H9 (cell line): ENCODE data around the gene TYMP. TPM values are rescaled to one million over a fixed set of nuclear protein-coding genes. Genes with fewer than 3 reads are reported as not detected.

Source experiments
- DNase-seq: peaks from one replicate; pipeline ENCODE4 v3.0.0-alpha.2; 2017
- H2AFZ ChIP-seq: one replicate; pipeline ENCODE4 v1.6.1; 2013; ENCODE audit warnings: mild to moderate bottlenecking, low read length, control low read depth, moderate library complexity
- H2AK5ac ChIP-seq: 2 replicates; pipeline ENCODE4 v1.6.1; 2013; ENCODE audit warnings: low read length, control low read depth, mixed read lengths; ENCODE audit not compliant: insufficient read length
- H2BK120ac ChIP-seq: one replicate; pipeline ENCODE4 v1.6.1; 2013; ENCODE audit warnings: low read depth, mild to moderate bottlenecking, low read length, control low read depth, inconsistent platforms; ENCODE audit not compliant: poor library complexity, severe bottlenecking
- H2BK12ac ChIP-seq: 2 replicates; pipeline ENCODE4 v1.6.1; 2013; ENCODE audit warnings: low read length, control low read depth, mixed read lengths, low read depth; ENCODE audit not compliant: insufficient read length
- H2BK15ac ChIP-seq: 2 replicates; pipeline ENCODE4 v1.6.1; 2013; ENCODE audit warnings: low read depth, low read length, control low read depth
- H2BK20ac ChIP-seq: one replicate; pipeline ENCODE4 v1.6.1; 2013; ENCODE audit warnings: low read depth, mild to moderate bottlenecking, low read length, control low read depth, inconsistent platforms; ENCODE audit not compliant: poor library complexity, severe bottlenecking
- H2BK5ac ChIP-seq: 2 replicates; pipeline ENCODE4 v1.6.1; 2013; ENCODE audit warnings: low read length, control low read depth, mixed read lengths; ENCODE audit not compliant: insufficient read length
- H3K14ac ChIP-seq: 2 replicates; pipeline ENCODE4 v1.6.1; 2013; ENCODE audit warnings: low read length, control low read depth; ENCODE audit not compliant: insufficient read depth
- H3K18ac ChIP-seq: 2 replicates; pipeline ENCODE4 v1.6.1; 2013; ENCODE audit warnings: low read depth, mild to moderate bottlenecking, mixed read lengths, low read length, control low read depth; ENCODE audit not compliant: insufficient read length
- H3K23ac ChIP-seq: 2 replicates; pipeline ENCODE4 v1.6.1; 2013; ENCODE audit warnings: low read length, control low read depth, mixed read lengths, low read depth; ENCODE audit not compliant: insufficient read length
- H3K23me2 ChIP-seq: 2 replicates; pipeline ENCODE4 v1.6.1; 2013; ENCODE audit warnings: low read depth, mild to moderate bottlenecking, mixed read lengths, low read length, control low read depth; ENCODE audit not compliant: insufficient read length, poor library complexity, severe bottlenecking
- H3K27ac ChIP-seq: 2 replicates; pipeline ENCODE4 v1.5.1; 2013; ENCODE audit warnings: low read length, control low read depth, mixed read lengths, low read depth; ENCODE audit not compliant: insufficient read length
- H3K27me3 ChIP-seq: 2 replicates; pipeline ENCODE4 v1.6.1; 2013; ENCODE audit warnings: low read length, control low read depth, inconsistent platforms; ENCODE audit not compliant: insufficient read depth
- H3K4ac ChIP-seq: 2 replicates; pipeline ENCODE4 v1.6.1; 2013; ENCODE audit warnings: low read depth, mild to moderate bottlenecking, control low read depth, inconsistent platforms, low read length, moderate library complexity
- H3K4me1 ChIP-seq: 2 replicates; pipeline ENCODE4 v1.6.1; 2013; ENCODE audit warnings: low read length, control low read depth, inconsistent platforms; ENCODE audit not compliant: insufficient read depth
- H3K4me2 ChIP-seq: 2 replicates; pipeline ENCODE4 v1.6.1; 2013; ENCODE audit warnings: low read length, control low read depth, mixed read lengths; ENCODE audit not compliant: insufficient read length, insufficient read depth
- H3K56ac ChIP-seq: 2 replicates; pipeline ENCODE4 v1.6.1; 2013; ENCODE audit warnings: low read depth, mild to moderate bottlenecking, mixed read lengths, low read length, control low read depth; ENCODE audit not compliant: insufficient read length
- H3K79me1 ChIP-seq: 2 replicates; pipeline ENCODE4 v1.6.1; 2013; ENCODE audit warnings: low read depth, mild to moderate bottlenecking, moderate library complexity, low read length, control low read depth, inconsistent platforms; ENCODE audit not compliant: insufficient read depth, poor library complexity, severe bottlenecking
- H3K79me2 ChIP-seq: 2 replicates; pipeline ENCODE4 v1.6.1; 2013; ENCODE audit warnings: low read length, control low read depth, inconsistent platforms; ENCODE audit not compliant: insufficient read depth
- H3K9ac ChIP-seq: 2 replicates; pipeline ENCODE4 v1.6.1; 2013; ENCODE audit warnings: low read length, control low read depth, mixed read lengths; ENCODE audit not compliant: insufficient read length; ENCODE audit errors: extremely low read depth
- H3K9me3 ChIP-seq: one replicate; pipeline ENCODE4 v1.6.1; 2013; ENCODE audit warnings: low read depth, low read length, inconsistent platforms; ENCODE audit not compliant: control insufficient read depth
- H3T11ph ChIP-seq: one replicate; pipeline ENCODE4 v1.6.1; 2013; ENCODE audit warnings: mild to moderate bottlenecking, low read length, control low read depth, inconsistent platforms
- H4K20me1 ChIP-seq: one replicate; pipeline ENCODE4 v1.6.1; 2013; ENCODE audit not compliant: control insufficient read depth, insufficient read length, insufficient read depth
- H4K5ac ChIP-seq: 2 replicates; pipeline ENCODE4 v1.6.1; 2013; ENCODE audit warnings: low read depth, mild to moderate bottlenecking, mixed read lengths, low read length, control low read depth; ENCODE audit not compliant: insufficient read length
- H4K8ac ChIP-seq: replicated peaks from 2 replicates; pipeline ENCODE4 v1.6.1; 2013; ENCODE audit warnings: low read length, control low read depth, mixed read lengths, low read depth; ENCODE audit not compliant: insufficient read length
- H4K91ac ChIP-seq: 2 replicates; pipeline ENCODE4 v1.6.1; 2013; ENCODE audit warnings: low read depth, mild to moderate bottlenecking, moderate library complexity, mixed read lengths, low read length, control low read depth; ENCODE audit not compliant: insufficient read length
- H3K27ac Mint-ChIP-seq, 3 experiments: 2 replicates in 2 of 3; 3 replicates in 1 of 3; pipeline ENCODE4 v1.8.0; 2020 to 2021; ENCODE audit warnings: mixed read lengths in 3 of 3, mild to moderate bottlenecking in 1 of 3, moderate library complexity in 1 of 3
- H3K27me3 Mint-ChIP-seq: 2 replicates; pipeline ENCODE4 v1.8.0; 2021; ENCODE audit warnings: low read depth, mild to moderate bottlenecking, moderate library complexity, mixed read lengths
- H3K36me3 Mint-ChIP-seq, 3 experiments: 2 replicates in 2 of 3; 3 replicates in 1 of 3; pipeline ENCODE4 v1.8.0; 2020 to 2021; ENCODE audit warnings: low read depth in 3 of 3, mixed read lengths in 3 of 3; ENCODE audit not compliant: insufficient read depth in 1 of 3
- H3K4me1 Mint-ChIP-seq, 2 experiments: 2 replicates each; pipeline ENCODE4 v1.8.0; 2020; ENCODE audit warnings: mixed read lengths in 2 of 2
- H3K4me3 Mint-ChIP-seq, 2 experiments: 2 replicates in 1 of 2; 3 replicates in 1 of 2; pipeline ENCODE4 v1.8.0; 2020 to 2021; ENCODE audit warnings: mild to moderate bottlenecking in 2 of 2, mixed read lengths in 2 of 2, moderate library complexity in 1 of 2
- H3K9me3 Mint-ChIP-seq, 2 experiments: 2 replicates in 1 of 2; 3 replicates in 1 of 2; pipeline ENCODE4 v1.8.0; 2020; ENCODE audit warnings: mild to moderate bottlenecking in 2 of 2, mixed read lengths in 2 of 2, moderate library complexity in 1 of 2
- WGBS: extraction: QIAGEN DNeasy Blood & Tissue Kit; methylation state at CpG from one replicate; pipeline ENCODE4 v1.1.7; 2013; ENCODE audit warnings: missing lambda C conversion rate, low lambda C conversion rate, mixed read lengths; ENCODE audit not compliant: insufficient read length; ENCODE audit errors: extremely low coverage; 5-methylcytosine and 5-hydroxymethylcytosine counted together
- total RNA-seq: library from RNA; stranded (reverse); gene quantifications from 2 replicates; pipeline ENCODE4 v1.2.1, GENCODE V29; 2021
- TF ChIP-seq, protein P1 (sequence below): fragments of 200-600 bp; sonication (generic); conservative IDR thresholded peaks from 3 replicates; pipeline ENCODE4 v1.8.0; 2021; ENCODE audit warnings: antibody characterized with exemption, mild to moderate bottlenecking

Gene TYMP
- total RNA-seq, 1 experiment from 2014 or later, result 1.0 TPM

DNA sequence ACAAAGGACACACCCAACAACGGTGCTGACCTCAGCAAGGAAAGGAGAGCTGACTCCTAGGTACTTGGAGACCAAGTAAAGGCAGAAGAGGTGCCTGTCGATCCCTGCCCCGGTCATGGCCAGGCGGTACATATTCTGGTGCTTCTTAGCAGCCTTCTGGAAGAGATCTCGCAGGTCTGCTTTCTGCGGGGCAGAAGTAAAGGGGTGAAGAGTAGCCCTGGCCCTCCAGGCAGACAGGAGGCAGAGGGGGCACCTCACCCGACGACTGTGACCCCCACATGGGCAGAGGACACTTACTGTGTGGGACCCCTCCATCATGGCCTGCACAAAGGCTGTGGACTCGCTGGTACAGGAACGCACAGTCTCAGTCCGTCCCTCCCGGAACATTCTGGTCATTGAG lies 41.0 kb upstream of the TYMP start:
- no CpG with 5 or more reads among the region's 12 CpGs for WGBS
- no peak overlapping the region for H4K5ac ChIP-seq
- no peak overlapping the region for H2AFZ ChIP-seq
- H4K20me1 ChIP-seq, result no peaks in the 10 kb centered on the region
- no peaks in the 10 kb centered on the region for H3K4me1 ChIP-seq
- no peaks in the 10 kb centered on the region for H3K23me2 ChIP-seq
- H2BK15ac ChIP-seq, result no peak overlapping the region
- no peak overlapping the region for H3K14ac ChIP-seq
- no peaks in the 10 kb centered on the region for H3K9me3 Mint-ChIP-seq
- peaks cover 13 to 72% (median 65%) of the 10 kb centered on the region in 3 experiments; a peak in 6 of 7 replicates for H3K36me3 Mint-ChIP-seq
- no peaks in the 10 kb centered on the region for H3K27me3 ChIP-seq
- no peak overlapping the region for H4K8ac ChIP-seq
- DNase-seq, result no peak
- no peak overlapping the region for H3K56ac ChIP-seq
- no peaks in the 10 kb centered on the region for H3K4me1 Mint-ChIP-seq
- no peak overlapping the region for H3K4ac ChIP-seq
- H2BK120ac ChIP-seq, result no peak overlapping the region
- no peaks in the 10 kb centered on the region; the same call in none of the 2 replicates for H3K27me3 Mint-ChIP-seq
- H2AK5ac ChIP-seq, result no peak overlapping the region
- no peaks in the 10 kb centered on the region for H3K79me1 ChIP-seq
- peak overlapping the region in 1 of 3 experiments; percentile 16; a peak in 1 of 7 replicates for H3K27ac Mint-ChIP-seq
- H3K4me2 ChIP-seq, result no peak overlapping the region
- no peak overlapping the region for H3T11ph ChIP-seq
- H3K79me2 ChIP-seq, result no peaks in the 10 kb centered on the region
- H3K9ac ChIP-seq, result no peak overlapping the region
- H4K91ac ChIP-seq, result no peak overlapping the region
- no peak overlapping the region; a peak in 1 of 5 replicates for H3K4me3 Mint-ChIP-seq
- H3K9me3 ChIP-seq, result no peaks in the 10 kb centered on the region
- no peak overlapping the region for H3K18ac ChIP-seq
- H2BK12ac ChIP-seq, result no peak overlapping the region
- H2BK5ac ChIP-seq, result no peak overlapping the region
- no peak overlapping the region for H2BK20ac ChIP-seq
- no peak overlapping the region for H3K27ac ChIP-seq
- H3K23ac ChIP-seq, result no peak overlapping the region
- TF ChIP-seq, protein P1, sequence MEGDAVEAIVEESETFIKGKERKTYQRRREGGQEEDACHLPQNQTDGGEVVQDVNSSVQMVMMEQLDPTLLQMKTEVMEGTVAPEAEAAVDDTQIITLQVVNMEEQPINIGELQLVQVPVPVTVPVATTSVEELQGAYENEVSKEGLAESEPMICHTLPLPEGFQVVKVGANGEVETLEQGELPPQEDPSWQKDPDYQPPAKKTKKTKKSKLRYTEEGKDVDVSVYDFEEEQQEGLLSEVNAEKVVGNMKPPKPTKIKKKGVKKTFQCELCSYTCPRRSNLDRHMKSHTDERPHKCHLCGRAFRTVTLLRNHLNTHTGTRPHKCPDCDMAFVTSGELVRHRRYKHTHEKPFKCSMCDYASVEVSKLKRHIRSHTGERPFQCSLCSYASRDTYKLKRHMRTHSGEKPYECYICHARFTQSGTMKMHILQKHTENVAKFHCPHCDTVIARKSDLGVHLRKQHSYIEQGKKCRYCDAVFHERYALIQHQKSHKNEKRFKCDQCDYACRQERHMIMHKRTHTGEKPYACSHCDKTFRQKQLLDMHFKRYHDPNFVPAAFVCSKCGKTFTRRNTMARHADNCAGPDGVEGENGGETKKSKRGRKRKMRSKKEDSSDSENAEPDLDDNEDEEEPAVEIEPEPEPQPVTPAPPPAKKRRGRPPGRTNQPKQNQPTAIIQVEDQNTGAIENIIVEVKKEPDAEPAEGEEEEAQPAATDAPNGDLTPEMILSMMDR, result no peak
